SK-N-SH (cell line): ENCODE data around the gene ZC3H15. TPM values are rescaled to one million over a fixed set of nuclear protein-coding genes. Genes with fewer than 3 reads are reported as not detected.

Source experiments
- CTCF ChIA-PET: fragments of 300-600, 350-600 bp; formaldehyde crosslinking; extraction: SDS; loops from one replicate; lab custom pipeline; 2021; lab: Yijun Ruan, JAX
- POLR2A ChIA-PET: fragments of 350-600 bp; sonication (Branson Sonifier 250); formaldehyde crosslinking; extraction: SDS; loops from one replicate; lab custom pipeline; 2020; ENCODE audit warnings: antibody characterized with exemption, inconsistent platforms; lab: Yijun Ruan, JAX
- DNase-seq: peaks from one replicate; pipeline ENCODE4 v3.0.0; 2012
- H2AFZ ChIP-seq: fragments of 200-600 bp; sonication (generic); 2 replicates; pipeline ENCODE4 v1.8.1; 2016; ENCODE audit warnings: antibody characterized with exemption, mild to moderate bottlenecking, low read depth
- H3F3A ChIP-seq: fragments of 200-600 bp; sonication (generic); replicated peaks from 2 replicates; pipeline ENCODE3; 2016; ENCODE audit warnings: antibody characterized with exemption, mild to moderate bottlenecking; ENCODE audit not compliant: insufficient read depth
- H3K27ac ChIP-seq, 2 experiments: fragments of 200-500 bp in 1 of 2; fragments of 200-600 bp in 1 of 2; sonication (Bioruptor generic) in 1 of 2; sonication (generic), shearing (Covaris generic) in 1 of 2; 2 replicates each; pipeline versions ENCODE4 v1.5.1 to v1.6.1; 2014 to 2016; ENCODE audit warnings: low read depth in 2 of 2, inconsistent platforms in 1 of 2, low read length in 1 of 2, mild to moderate bottlenecking in 1 of 2, mixed read lengths in 1 of 2
- H3K27me3 ChIP-seq: fragments of 200-600 bp; sonication (generic), shearing (Covaris generic); 2 replicates; pipeline ENCODE4 v1.6.1; 2016; ENCODE audit warnings: mixed run types; ENCODE audit not compliant: insufficient read depth
- H3K36me3 ChIP-seq, 2 experiments: fragments of 200-500 bp in 1 of 2; fragments of 200-600 bp in 1 of 2; sonication (Bioruptor generic) in 1 of 2; sonication (generic) in 1 of 2; replicated peaks in 1 of 2; 2 replicates each; pipeline versions ENCODE3 to v1.5.1; 2014 to 2016; ENCODE audit warnings: low read length in 1 of 2, mild to moderate bottlenecking in 1 of 2; ENCODE audit not compliant: insufficient read depth in 2 of 2, control insufficient read depth in 1 of 2
- H3K4me1 ChIP-seq, 2 experiments: fragments of 200-500 bp in 1 of 2; fragments of 200-600 bp in 1 of 2; sonication (Bioruptor generic) in 1 of 2; sonication (generic), shearing (Covaris generic) in 1 of 2; 2 replicates each; pipeline versions ENCODE4 v1.5.1 to v1.6.1; 2014 to 2016; ENCODE audit warnings: low read depth in 1 of 2, low read length in 1 of 2, mixed run types in 1 of 2; ENCODE audit not compliant: insufficient read depth in 2 of 2, control insufficient read depth in 1 of 2
- H3K4me2 ChIP-seq: fragments of 200-600 bp; sonication (generic), shearing (Covaris generic); 2 replicates; pipeline ENCODE4 v1.6.1; 2017; ENCODE audit warnings: mixed run types
- H3K4me3 ChIP-seq, 2 experiments: fragments of 200-500 bp in 1 of 2; fragments of 200-600 bp in 1 of 2; sonication (Bioruptor generic) in 1 of 2; sonication (generic), shearing (Covaris generic) in 1 of 2; 2 replicates each; pipeline versions ENCODE4 v1.5.1 to v1.8.1; 2014 to 2016; ENCODE audit warnings: low read depth in 2 of 2, inconsistent platforms in 1 of 2, low read length in 1 of 2, mild to moderate bottlenecking in 1 of 2, mixed read lengths in 1 of 2, moderate library complexity in 1 of 2
- H3K79me2 ChIP-seq: fragments of 200-600 bp; sonication (generic); 2 replicates; pipeline ENCODE4 v1.8.1; 2017; ENCODE audit warnings: mild to moderate bottlenecking; ENCODE audit not compliant: insufficient read depth
- H3K9ac ChIP-seq: fragments of 200-600 bp; sonication (generic); 2 replicates; pipeline ENCODE4 v1.6.1; 2017; ENCODE audit warnings: mixed run types
- H3K9me2 ChIP-seq: fragments of 200-600 bp; sonication (generic); 2 replicates; pipeline ENCODE4 v1.6.1; 2017; ENCODE audit warnings: mixed run types
- H3K9me3 ChIP-seq: fragments of 200-600 bp; sonication (generic); 2 replicates; pipeline ENCODE4 v1.6.1; 2017; ENCODE audit warnings: mixed run types, mild to moderate bottlenecking, moderate library complexity
- H4K20me1 ChIP-seq: fragments of 200-600 bp; sonication (generic); 2 replicates; pipeline ENCODE4 v1.6.1; 2017; ENCODE audit warnings: mild to moderate bottlenecking, mixed run types; ENCODE audit not compliant: insufficient read depth
- EP300 ChIP-seq, 2 experiments: IDR thresholded peaks; 2 replicates each; pipeline versions ENCODE4 v1.4.0 to v1.6.1; 2012; ENCODE audit warnings: borderline replicate concordance in 1 of 2, low read depth in 1 of 2, low read length in 1 of 2
- EZH2phosphoT487 ChIP-seq: fragments of 200-600 bp; sonication (generic); IDR thresholded peaks from 2 replicates; pipeline ENCODE4 v1.6.1; 2017; ENCODE audit warnings: low read depth, mixed run types, mild to moderate bottlenecking, antibody characterized with exemption, moderate library complexity, borderline replicate concordance
- FOSL2 ChIP-seq: IDR thresholded peaks from 2 replicates; pipeline ENCODE4 v1.4.0; 2012; ENCODE audit warnings: low read depth, mild to moderate bottlenecking, moderate library complexity, borderline replicate concordance
- FOXJ3 ChIP-seq: sonication (generic); formaldehyde crosslinking; IDR thresholded peaks from 2 replicates; pipeline ENCODE4 v1.5.1; 2020; ENCODE audit warnings: mild to moderate bottlenecking, missing genetic modification reagents
- FOXM1 ChIP-seq: IDR thresholded peaks from 2 replicates; pipeline ENCODE4 v1.4.0; 2012; ENCODE audit warnings: low read depth, mild to moderate bottlenecking
- IRF3 ChIP-seq: fragments of 150-350 bp; IDR thresholded peaks from 2 replicates; pipeline ENCODE4 v1.6.1; 2016; ENCODE audit warnings: mild to moderate bottlenecking, low read depth, low read length
- POLR2AphosphoS5 ChIP-seq: IDR thresholded peaks from 2 replicates; pipeline ENCODE4 v1.6.1; 2012; ENCODE audit warnings: low read depth, low read length
- REST ChIP-seq: IDR thresholded peaks from 2 replicates; pipeline ENCODE4 v1.6.1; 2012; ENCODE audit warnings: mild to moderate bottlenecking, low read depth, low read length, moderate library complexity
- RXRA ChIP-seq: IDR thresholded peaks from 2 replicates; pipeline ENCODE4 v1.4.0; 2012; ENCODE audit warnings: low read depth, mild to moderate bottlenecking, borderline replicate concordance
- SMC3 ChIP-seq: IDR thresholded peaks from 2 replicates; pipeline ENCODE4 v1.6.1; 2012; ENCODE audit warnings: low read depth, low read length, improper control_type of control experiment
- TEAD4 ChIP-seq: IDR thresholded peaks from 2 replicates; pipeline ENCODE4 v1.4.0; 2012; ENCODE audit warnings: mild to moderate bottlenecking, borderline replicate concordance; ENCODE audit not compliant: insufficient read depth
- YY1 ChIP-seq: IDR thresholded peaks from 2 replicates; pipeline ENCODE4 v1.4.0; 2012; ENCODE audit warnings: low read depth, mild to moderate bottlenecking
- ZBTB33 ChIP-seq: IDR thresholded peaks from 2 replicates; pipeline ENCODE4 v1.4.0; 2012; ENCODE audit warnings: low read depth, borderline replicate concordance
- WGBS: methylation state at CpG from one replicate; pipeline ENCODE4 v1.1.6; 2017; ENCODE audit warnings: low lambda C conversion rate; 5-methylcytosine and 5-hydroxymethylcytosine counted together
- polyA plus RNA-seq, 3 experiments: library from polyadenylated mRNA; depleted of rRNA; stranded (reverse); fragments of >200 nt; gene quantifications; 2 replicates each; pipeline ENCODE4 v1.2.3, GENCODE V29; 2012

ZC3H15 gene
- polyA plus RNA-seq, 1 of the 3 experiments (the other 2 are of a cell fraction): 26.5 TPM

DNA sequence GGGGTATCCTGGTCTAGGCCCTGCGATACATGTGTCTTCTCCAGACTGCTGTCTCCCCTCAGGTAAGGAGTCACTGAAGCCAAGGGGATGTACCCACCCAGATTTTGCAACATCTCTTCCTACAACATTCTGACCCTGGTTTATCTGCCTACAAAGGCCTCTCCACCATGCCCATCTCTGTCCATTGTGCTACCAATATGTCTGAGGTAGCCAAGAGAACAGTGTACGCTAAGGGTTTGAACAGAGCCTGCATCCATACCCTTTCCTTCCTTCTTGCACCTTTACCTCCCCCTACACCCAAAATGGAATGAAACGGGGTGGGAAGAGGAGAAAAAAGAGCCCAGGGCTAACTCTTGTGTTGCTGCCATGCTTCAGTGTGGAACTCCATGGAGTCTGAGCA is 11.9 kb downstream of the ZC3H15 start:
- no peaks in the 10 kb centered on the region for H3K9me3 ChIP-seq
- no peak for DNase-seq
- H3K36me3 ChIP-seq: peaks cover 51 to 70% of the 10 kb centered on the region in 2 experiments
- no peak overlapping the region for H3K9ac ChIP-seq
- no peak overlapping the region for H2AFZ ChIP-seq
- H3K4me1 ChIP-seq: no peaks in the 10 kb centered on the region
- H3K4me3 ChIP-seq: no peak overlapping the region
- H3K27me3 ChIP-seq: no peaks in the 10 kb centered on the region
- peaks cover 70% of the 10 kb centered on the region for H3K79me2 ChIP-seq
- no peak overlapping the region for H3K4me2 ChIP-seq
- no peaks in the 10 kb centered on the region for H3F3A ChIP-seq
- H3K27ac ChIP-seq: no peak overlapping the region
- TF ChIP-seq FOXJ3 (CRISPR knock-in tag): no peak
- TF ChIP-seq RXRA: no peak
- no peak for TF ChIP-seq EZH2phosphoT487
- TF ChIP-seq FOSL2: no peak
- no peak for TF ChIP-seq FOXM1
- TF ChIP-seq TEAD4: no peak
- no peak for TF ChIP-seq ZBTB33
- TF ChIP-seq EP300 (IDR thresholded peaks at IDR 0.05; ENCODE audit: borderline replicate concordance in 1 of 2, low read depth in 1 of 2, low read length in 1 of 2): no peak
- no peak for TF ChIP-seq IRF3
- TF ChIP-seq REST: no peak
- TF ChIP-seq YY1: no peak
- TF ChIP-seq SMC3: no peak
- no peak for TF ChIP-seq POLR2AphosphoS5
- POLR2A ChIA-PET: no interaction called here
- WGBS: 89% methylated on average over 3 of the region's 3 CpGs
- CTCF ChIA-PET: interaction anchor here (3.0 kb wide), 1 partner anchor 144 kb away, joined by 13 read pairs; no protein-coding TSS in a partner anchor
- no peaks in the 10 kb centered on the region for H3K9me2 ChIP-seq
- H4K20me1 ChIP-seq: peaks cover 25% of the 10 kb centered on the region
